K562 (cell line): Measurements from ENCODE around the gene MAGI2. TPM values are rescaled to one million over a fixed set of nuclear protein-coding genes. Genes with fewer than 3 reads are reported as not detected.

Source experiments
- ATAC-seq: fragments of 200-7000 bp; cut with Tn5 transposase; 3 replicates; pipeline ENCODE4 v1.9.1; 2020; ENCODE audit warnings: moderate library complexity
- BruUV-seq: library from RNA; stranded (reverse); fragments of 400-500 nt; replicated peaks from 2 replicates; lab custom pipeline; 2021; lab: Mats Ljungman, UMichigan
- CTCF ChIA-PET: fragments of 300-600 bp; formaldehyde crosslinking; extraction: SDS; loops from one replicate; lab custom pipeline; 2021; ENCODE audit warnings: low intra/inter-chr PET ratio; lab: Yijun Ruan, JAX
- POLR2A ChIA-PET: fragments of 300-600, 350-650 bp; sonication (Branson Sonifier 250); formaldehyde crosslinking; extraction: SDS; loops from one replicate; lab custom pipeline; 2021; ENCODE audit warnings: antibody characterized with exemption, inconsistent platforms; lab: Yijun Ruan, JAX
- DNase-seq, 4 experiments: peaks; one replicate each; pipeline versions ENCODE4 v3.0.0 to v3.0.0-alpha.2; 2011 to 2018; ENCODE audit warnings: low spot score in 3 of 4, mixed read lengths in 3 of 4; ENCODE audit errors: extremely low read depth in 1 of 4
- FAIRE-seq: peaks from 2 replicates; lab custom pipeline; 2011; peaks lifted over from hg19 to GRCh38; lab: Jason Lieb, UNC
- H2AFZ ChIP-seq: 2 replicates; pipeline ENCODE4 v1.6.0; 2011; ENCODE audit warnings: low read depth, low read length, control low read depth, inconsistent platforms
- H3K27ac ChIP-seq: fragments of 200-600 bp; 3 replicates; pipeline ENCODE4 v1.8.0; 2011; ENCODE audit warnings: low read depth, mild to moderate bottlenecking, control low read depth, inconsistent platforms, low read length, moderate library complexity, mixed read lengths; ENCODE audit errors: extremely low read depth
- H3K27me3 ChIP-seq, 2 experiments: fragments of 300-600 bp in 1 of 2; 2 replicates in 1 of 2; 3 replicates in 1 of 2; pipeline versions ENCODE4 v1.6.0 to v1.8.0; 2011; ENCODE audit warnings: inconsistent platforms in 2 of 2, low read length in 2 of 2, mild to moderate bottlenecking in 1 of 2, mixed read lengths in 1 of 2, moderate library complexity in 1 of 2; ENCODE audit not compliant: control insufficient read depth in 2 of 2, insufficient read depth in 2 of 2
- H3K36me3 ChIP-seq: fragments of 300-600 bp; 3 replicates; pipeline ENCODE4 v1.8.0; 2011; ENCODE audit warnings: mild to moderate bottlenecking, low read length, inconsistent platforms; ENCODE audit not compliant: control insufficient read depth, insufficient read depth
- H3K4me1 ChIP-seq, 2 experiments: fragments of 200-600 bp in 1 of 2; replicated peaks in 1 of 2; 2 replicates in 1 of 2; 3 replicates in 1 of 2; pipeline versions ENCODE4 v1.5.1 to v1.8.0; 2011; ENCODE audit warnings: inconsistent platforms in 2 of 2, low read length in 2 of 2, mild to moderate bottlenecking in 1 of 2, mixed read lengths in 1 of 2, moderate library complexity in 1 of 2; ENCODE audit not compliant: control insufficient read depth in 2 of 2, insufficient read depth in 2 of 2
- H3K4me2 ChIP-seq: 2 replicates; pipeline ENCODE4 v1.6.1; 2011; ENCODE audit warnings: low read length, control low read depth, inconsistent platforms, mixed read lengths; ENCODE audit not compliant: insufficient read depth
- H3K4me3 ChIP-seq: fragments of 200-600 bp; sonication (generic), shearing (Covaris generic); 2 replicates; pipeline ENCODE4 v1.5.1; 2016; ENCODE audit warnings: control low read depth, inconsistent platforms
- H3K79me2 ChIP-seq: fragments of 200-600 bp; 3 replicates; pipeline ENCODE4 v1.8.0; 2011; ENCODE audit warnings: low read length, inconsistent platforms; ENCODE audit not compliant: control insufficient read depth, insufficient read depth
- H3K9ac ChIP-seq, 2 experiments: 2 replicates each; pipeline versions ENCODE4 v1.6.0 to v1.6.1; 2011; ENCODE audit warnings: low read depth in 2 of 2, low read length in 2 of 2, control low read depth in 1 of 2, inconsistent platforms in 1 of 2, mild to moderate bottlenecking in 1 of 2, mixed read lengths in 1 of 2; ENCODE audit not compliant: insufficient read depth in 1 of 2
- H3K9me1 ChIP-seq: one replicate; pipeline ENCODE4 v1.6.0; 2011; ENCODE audit warnings: inconsistent platforms, mild to moderate bottlenecking, low read length, moderate library complexity; ENCODE audit not compliant: control insufficient read depth, insufficient read depth
- H3K9me3 ChIP-seq: replicated peaks from 2 replicates; pipeline ENCODE4 v1.5.1; 2011; ENCODE audit warnings: low read depth, low read length, inconsistent platforms; ENCODE audit not compliant: control insufficient read depth, insufficient read depth
- H4K20me1 ChIP-seq: replicated peaks from 2 replicates; pipeline ENCODE4 v1.6.1; 2011; ENCODE audit warnings: low read length, inconsistent platforms, mixed read lengths; ENCODE audit not compliant: control insufficient read depth, insufficient read depth
- E2F5 ChIP-seq: sonication (generic); formaldehyde crosslinking; IDR thresholded peaks from 2 replicates; pipeline ENCODE4 v1.8.0; 2022; ENCODE audit warnings: mild to moderate bottlenecking, missing genetic modification reagents
- FOS ChIP-seq: IDR thresholded peaks from 3 replicates; pipeline ENCODE4 v1.6.1; 2011; ENCODE audit not compliant: insufficient read length; ENCODE audit errors: extremely low read depth
- PTBP1 ChIP-seq: fragments of 200-400 bp; formaldehyde crosslinking; IDR thresholded peaks from 2 replicates; pipeline ENCODE4 v1.6.1; 2017; ENCODE audit warnings: low read depth, low read length
- SRSF1 ChIP-seq: fragments of 200-400 bp; formaldehyde crosslinking; IDR thresholded peaks from 2 replicates; pipeline ENCODE4 v1.6.1; 2017; ENCODE audit warnings: mild to moderate bottlenecking, low read depth, low read length, moderate library complexity
- STAT6 ChIP-seq: sonication (generic); formaldehyde crosslinking; IDR thresholded peaks from 2 replicates; pipeline ENCODE4 v1.8.1; 2023; ENCODE audit warnings: mild to moderate bottlenecking, missing genetic modification reagents
- TEAD4 ChIP-seq, 2 experiments: sonication (generic) in 1 of 2; formaldehyde crosslinking in 1 of 2; IDR thresholded peaks; 2 replicates each; pipeline versions ENCODE4 v1.6.1 to v1.8.0; 2012 to 2022; ENCODE audit warnings: borderline replicate concordance in 1 of 2, inconsistent platforms in 1 of 2, low read length in 1 of 2, mild to moderate bottlenecking in 1 of 2, missing genetic modification reagents in 1 of 2
- ZBTB12 ChIP-seq: fragments of 250-450 bp; sonication (Bioruptor Pico); IDR thresholded peaks from 2 replicates; pipeline ENCODE4 v1.4.0; 2020
- ZNF407 ChIP-seq: fragments of 450-650 bp; IDR thresholded peaks from 2 replicates; pipeline ENCODE4 v1.6.1; 2016; ENCODE audit warnings: low read depth
- ZNF561 ChIP-seq: fragments of 450-650 bp; formaldehyde crosslinking; conservative IDR thresholded peaks from 2 replicates; pipeline ENCODE4 v1.4.0; 2020; ENCODE audit warnings: mild to moderate bottlenecking, moderate library complexity
- ZZZ3 ChIP-seq: fragments of 450-650 bp; IDR thresholded peaks from 2 replicates; pipeline ENCODE4 v1.6.1; 2016; ENCODE audit warnings: antibody characterized with exemption, mild to moderate bottlenecking, moderate library complexity
- WGBS: fragments of 100-300 bp; shearing (Covaris generic); methylation state at CpG from one replicate; pipeline ENCODE4 v1.1.6; 2016; ENCODE audit warnings: low coverage, mixed read lengths; ENCODE audit not compliant: insufficient coverage; ENCODE audit errors: missing lambda C conversion rate; 5-methylcytosine and 5-hydroxymethylcytosine counted together
- in situ Hi-C: fragments of 300-500 bp; cut with MboI; formaldehyde crosslinking; loops from 4 replicates; pipeline ENCODE4 v1.15.0; 2018; ENCODE audit warnings: inconsistent platforms, mixed read lengths
- intact Hi-C: fragments of 100-400 bp; cut with micrococcal nuclease; formaldehyde crosslinking; loops from 2 replicates; pipeline ENCODE4 v1.14.2; 2022
- polyA plus RNA-seq, 8 experiments: library from polyadenylated mRNA; depleted of rRNA in 4 of 8; stranded (reverse) in 5 of 8; unstranded in 3 of 8; fragments of >200 nt; fragmentation: Nextera tagmentation in 2 of 8; fragmentation: Illumina TruSeq in 1 of 8; extraction: Ambion mirVana in 2 of 8; extraction: Trizol in 1 of 8; gene quantifications; 2 replicates each; pipeline versions ENCODE4 v1.2.1 to v1.2.3, GENCODE V29; 2011 to 2014; ENCODE audit warnings: inconsistent platforms in 1 of 8, missing spikeins in 1 of 8
- total RNA-seq, 7 experiments: library from RNA; depleted of rRNA in 6 of 7; stranded (reverse); fragments of >200 nt in 6 of 7; fragmentation: Illumina TruSeq in 2 of 7; extraction: Trizol in 2 of 7; gene quantifications; 2 replicates each; pipeline versions ENCODE4 v1.2.1 to v1.2.3, GENCODE V29; 2011 to 2021; ENCODE audit warnings: low replicate concordance in 1 of 7

Gene MAGI2
- total and polyA plus RNA-seq, 9 of the 15 experiments (the other 6 are each of a cell fraction or from before 2014, with no cell fraction given): 0.27 to 1.4 (median 0.70) TPM

GRCh38 chr7:78736548-78736947, 716.9 kb downstream of the MAGI2 start:
- Histone ChIP-seq H3K79me2 (no peaks in the 10 kb centered on the region), H3K9me3 (no peaks in the 10 kb centered on the region), H3K4me3 (no peak overlapping the region), H3K27me3 (no peaks in the 10 kb centered on the region), H3K9ac (no peak overlapping the region), H3K36me3 (no peaks in the 10 kb centered on the region), H3K4me1 (no peaks in the 10 kb centered on the region), H4K20me1 (no peaks in the 10 kb centered on the region), H3K4me2 (no peak overlapping the region), H2AFZ (no peak overlapping the region), H3K27ac (no peak overlapping the region), H3K9me1 (no peaks in the 10 kb centered on the region)
- 8% methylated on average over 1 of the region's 1 CpG for WGBS
- DNase-seq: no peak
- no peak for FAIRE-seq
- intact Hi-C loops: no loop called here
- BruUV-seq: no TSS peak
- in situ Hi-C loops: no loop called here
- ATAC-seq: no peak
- CTCF ChIA-PET: no interaction called here
- POLR2A ChIA-PET: no interaction called here
- no peak for TF ChIP-seq SRSF1
- TF ChIP-seq STAT6: no peak
- TF ChIP-seq TEAD4 (IDR thresholded peaks at IDR 0.05; ENCODE audit: low read length): no peak
- TF ChIP-seq TEAD4 (CRISPR knock-in tag; IDR thresholded peaks at IDR 0.05; ENCODE audit: borderline replicate concordance): no peak
- TF ChIP-seq ZNF407: no peak
- no peak for TF ChIP-seq E2F5 (CRISPR knock-in tag)
- TF ChIP-seq ZBTB12 (CRISPR knock-in tag): no peak
- TF ChIP-seq PTBP1: no peak
- no peak for TF ChIP-seq FOS
- no peak for TF ChIP-seq ZZZ3
- TF ChIP-seq ZNF561 (CRISPR knock-in tag): no peak
